ENCODE results near the gene ASB18. TPM values are rescaled to one million over a fixed set of nuclear protein-coding genes. Genes with fewer than 3 reads are reported as not detected.

The ASB18 gene
- total and polyA plus RNA-seq, 2 experiments from 2014 or later: not detected

DNA sequence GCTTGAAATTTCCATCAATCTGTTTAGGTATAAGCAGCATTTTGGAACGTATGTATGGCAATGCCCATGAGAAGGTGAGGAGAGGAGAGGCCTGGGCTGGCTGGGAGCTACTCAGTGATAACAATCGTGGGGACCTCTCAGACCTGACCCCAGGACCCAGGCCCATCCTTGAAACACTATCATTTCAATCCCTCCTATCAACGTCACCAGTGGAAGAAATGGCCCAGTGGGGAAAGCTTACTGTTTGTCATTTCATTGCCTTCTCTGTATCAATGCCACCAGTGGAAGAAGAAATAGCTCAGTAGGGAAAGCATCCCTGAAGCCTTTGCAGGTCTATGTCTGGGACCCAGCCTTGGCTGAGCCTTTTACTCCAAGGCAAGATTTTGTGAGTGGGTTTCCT is 44.8 kb downstream of the ASB18 start:
- WGBS, 2 experiments (ENCODE audit: low coverage in 1 of 2, low lambda C conversion rate in 2 of 2, missing lambda C conversion rate in 2 of 2): 47 to 50% methylated on average over 3 of the region's 3 CpGs
- DNase-seq: no peak
- in situ Hi-C loops (cut with MboI): no loop called here
- Histone ChIP-seq H4K20me1 (ENCODE audit: insufficient read depth) (no peaks in the 10 kb centered on the region), H3K27ac (no peak overlapping the region), H3K4me2 (ENCODE audit: unreplicated experiment) (no peak overlapping the region), H3K36me3 (ENCODE audit: low read depth) (no peaks in the 10 kb centered on the region), H3K9me2 (ENCODE audit: insufficient read depth) (no peaks in the 10 kb centered on the region), H3K4me1 (ENCODE audit: insufficient read depth) (no peaks in the 10 kb centered on the region), H3K79me2 (ENCODE audit: insufficient read depth) (no peaks in the 10 kb centered on the region), H3K4me3 (no peak overlapping the region), H3F3A (ENCODE audit: insufficient read depth) (no peaks in the 10 kb centered on the region), H3K9me3 (ENCODE audit: low read depth) (no peaks in the 10 kb centered on the region), H3K27me3 (replicated peaks; ENCODE audit: insufficient read depth) (peaks cover 11% of the 10 kb centered on the region), H3K9ac (no peak overlapping the region), H2AFZ (no peak overlapping the region)
- TF ChIP-seq EZH2phosphoT487 (IDR thresholded peaks at IDR 0.05; ENCODE audit: insufficient read depth, low read depth): no peak
- no peak for TF ChIP-seq EZH2 (IDR thresholded peaks at IDR 0.05; ENCODE audit: insufficient read depth, poor library complexity, severe bottlenecking)

DNA sequence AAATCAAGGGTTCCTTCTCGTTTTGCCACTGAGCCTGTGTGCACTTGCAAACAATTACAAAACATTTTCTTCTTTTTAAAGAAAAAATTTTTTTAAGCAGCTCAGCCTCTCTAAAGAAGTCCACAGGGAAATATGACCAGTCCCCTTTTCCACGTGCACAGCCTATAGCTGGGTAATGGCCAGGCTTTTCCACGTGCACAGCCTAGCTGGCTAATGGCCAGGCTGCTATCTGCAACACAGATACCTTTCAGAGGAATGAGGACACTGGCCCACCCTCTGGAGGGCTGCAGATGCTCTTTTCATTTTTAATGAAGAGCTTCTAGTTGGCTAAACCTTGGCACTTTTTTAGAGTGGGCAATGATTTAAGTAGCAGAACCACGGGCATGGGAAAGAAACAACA is 46.3 kb downstream of the ASB18 start:
- no peaks in the 10 kb centered on the region for H3K9me2 ChIP-seq (ENCODE audit: insufficient read depth)
- no peaks in the 10 kb centered on the region for H3K4me1 ChIP-seq (ENCODE audit: insufficient read depth)
- DNase-seq: no peak
- H3K27ac ChIP-seq: no peak overlapping the region
- H3K4me3 ChIP-seq: no peak overlapping the region
- H2AFZ ChIP-seq: no peak overlapping the region
- H3K27me3 ChIP-seq (replicated peaks; ENCODE audit: insufficient read depth): peaks cover 11% of the 10 kb centered on the region
- no peaks in the 10 kb centered on the region for H3K36me3 ChIP-seq (ENCODE audit: low read depth)
- in situ Hi-C loops (cut with MboI): no loop called here
- H3F3A ChIP-seq (ENCODE audit: insufficient read depth): no peaks in the 10 kb centered on the region
- H3K9ac ChIP-seq: no peak overlapping the region
- WGBS, 2 experiments (ENCODE audit: low coverage in 1 of 2, low lambda C conversion rate in 2 of 2, missing lambda C conversion rate in 2 of 2): 11 to 14% methylated on average over 4 of the region's 4 CpGs
- no peaks in the 10 kb centered on the region for H3K9me3 ChIP-seq (ENCODE audit: low read depth)
- no peak overlapping the region for H3K4me2 ChIP-seq (ENCODE audit: unreplicated experiment)
- H3K79me2 ChIP-seq (ENCODE audit: insufficient read depth): no peaks in the 10 kb centered on the region
- H4K20me1 ChIP-seq (ENCODE audit: insufficient read depth): no peaks in the 10 kb centered on the region
- no peak for TF ChIP-seq EZH2 (IDR thresholded peaks at IDR 0.05; ENCODE audit: insufficient read depth, poor library complexity, severe bottlenecking)
- no peak for TF ChIP-seq EZH2phosphoT487 (IDR thresholded peaks at IDR 0.05; ENCODE audit: insufficient read depth, low read depth)

DNA sequence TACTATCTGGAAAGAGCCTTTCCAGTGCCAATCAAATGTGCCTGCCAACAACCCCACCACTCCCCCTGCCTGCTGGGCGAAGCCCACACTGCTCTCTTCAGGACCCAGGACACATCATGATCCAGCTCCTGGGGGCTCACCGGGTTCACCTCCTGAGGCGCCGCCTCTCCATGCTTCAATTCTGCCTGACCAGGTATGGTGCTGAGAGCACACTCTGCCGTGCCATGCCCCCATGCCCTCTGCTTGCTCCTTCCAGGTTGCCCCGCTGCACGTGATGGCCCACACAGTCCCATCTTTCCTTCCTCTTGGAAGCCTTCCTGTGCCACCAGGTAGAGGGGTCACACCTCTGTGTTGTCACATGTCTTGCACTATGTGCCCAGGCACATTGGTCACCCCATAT is 47.5 kb downstream of the ASB18 start:
- Histone ChIP-seq H3K9me3 (ENCODE audit: low read depth) (no peaks in the 10 kb centered on the region), H3K4me3 (no peak overlapping the region), H2AFZ (no peak overlapping the region), H3K36me3 (ENCODE audit: low read depth) (no peaks in the 10 kb centered on the region), H3K9ac (no peak overlapping the region), H3K4me2 (ENCODE audit: unreplicated experiment) (no peak overlapping the region), H4K20me1 (ENCODE audit: insufficient read depth) (no peaks in the 10 kb centered on the region), H3K27me3 (replicated peaks; ENCODE audit: insufficient read depth) (peaks cover 17% of the 10 kb centered on the region), H3K79me2 (ENCODE audit: insufficient read depth) (no peaks in the 10 kb centered on the region), H3K27ac (no peak overlapping the region), H3K9me2 (ENCODE audit: insufficient read depth) (no peaks in the 10 kb centered on the region), H3K4me1 (ENCODE audit: insufficient read depth) (no peaks in the 10 kb centered on the region), H3F3A (ENCODE audit: insufficient read depth) (no peaks in the 10 kb centered on the region)
- WGBS, 2 experiments (ENCODE audit: low coverage in 1 of 2, low lambda C conversion rate in 2 of 2, missing lambda C conversion rate in 2 of 2): 62 to 80% methylated on average over 6 to 7 of the region's 7 CpGs
- in situ Hi-C loops (cut with MboI): no loop called here
- TF ChIP-seq EZH2phosphoT487 (IDR thresholded peaks at IDR 0.05; ENCODE audit: insufficient read depth, low read depth) (no peak), EZH2 (IDR thresholded peaks at IDR 0.05; ENCODE audit: insufficient read depth, poor library complexity, severe bottlenecking) (no peak)
- no peak for DNase-seq

- H2AFZ ChIP-seq: no peak overlapping the region
- no peaks in the 10 kb centered on the region for H3K9me3 ChIP-seq (ENCODE audit: low read depth)
- DNase-seq: no peak
- WGBS, 2 experiments (ENCODE audit: low coverage in 1 of 2, low lambda C conversion rate in 2 of 2, missing lambda C conversion rate in 2 of 2): 67 to 70% methylated on average over 12 of the region's 12 CpGs
- H4K20me1 ChIP-seq (ENCODE audit: insufficient read depth): no peaks in the 10 kb centered on the region
- H3K79me2 ChIP-seq (ENCODE audit: insufficient read depth): no peaks in the 10 kb centered on the region
- H3K9ac ChIP-seq: no peak overlapping the region
- no peaks in the 10 kb centered on the region for H3K4me1 ChIP-seq (ENCODE audit: insufficient read depth)
- no peak overlapping the region for H3K4me2 ChIP-seq (ENCODE audit: unreplicated experiment)
- H3K27ac ChIP-seq: no peak overlapping the region
- TF ChIP-seq EZH2phosphoT487 (IDR thresholded peaks at IDR 0.05; ENCODE audit: insufficient read depth, low read depth) (no peak), EZH2 (IDR thresholded peaks at IDR 0.05; ENCODE audit: insufficient read depth, poor library complexity, severe bottlenecking) (no peak)
- H3K36me3 ChIP-seq (ENCODE audit: low read depth): no peaks in the 10 kb centered on the region
- in situ Hi-C loops (cut with MboI): no loop called here
- H3K27me3 ChIP-seq (replicated peaks; ENCODE audit: insufficient read depth): peaks cover 17% of the 10 kb centered on the region; the same call in 1 of the 2 replicates
- H3F3A ChIP-seq (ENCODE audit: insufficient read depth): no peaks in the 10 kb centered on the region
- H3K9me2 ChIP-seq (ENCODE audit: insufficient read depth): no peaks in the 10 kb centered on the region
- H3K4me3 ChIP-seq: no peak overlapping the region
Measured at GRCh38 chr2:236215761-236216333, 48.4 kb downstream of the ASB18 start.

DNA sequence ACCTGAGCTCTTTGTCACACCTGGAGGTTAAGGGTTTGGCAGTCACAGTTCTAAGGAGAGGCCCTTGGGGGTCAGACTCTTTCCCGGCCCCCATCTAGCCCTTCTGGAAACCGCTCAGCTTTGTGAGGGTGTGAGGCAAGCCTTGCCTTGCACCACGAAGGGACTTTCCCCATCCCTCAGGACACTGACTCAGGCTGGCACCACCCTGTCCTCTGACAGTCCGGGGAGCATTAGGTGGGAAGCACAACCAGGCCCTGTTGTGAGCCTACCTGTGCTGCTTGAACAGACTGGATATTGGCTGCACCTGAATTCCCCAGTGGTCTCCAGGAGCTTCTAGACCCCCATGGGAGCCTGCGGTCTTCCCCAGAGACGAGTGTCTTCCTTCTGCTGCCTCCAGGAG is 49.0 kb downstream of the ASB18 start:
- Histone ChIP-seq H2AFZ (no peak overlapping the region), H3K27me3 (replicated peaks; ENCODE audit: insufficient read depth) (peaks cover 17% of the 10 kb centered on the region; the same call in 1 of the 2 replicates)
- WGBS, 2 experiments (ENCODE audit: low coverage in 1 of 2, low lambda C conversion rate in 2 of 2, missing lambda C conversion rate in 2 of 2): 60 to 68% methylated on average over 6 of the region's 6 CpGs

More for the DNA sequence above, 49.0 kb downstream of the ASB18 start:
- in situ Hi-C loops (cut with MboI): no loop called here
- Histone ChIP-seq H3K4me3 (no peak overlapping the region), H3K9me2 (ENCODE audit: insufficient read depth) (no peaks in the 10 kb centered on the region), H3K4me1 (ENCODE audit: insufficient read depth) (no peaks in the 10 kb centered on the region), H3K27ac (no peak overlapping the region), H3K9me3 (ENCODE audit: low read depth) (no peaks in the 10 kb centered on the region), H4K20me1 (ENCODE audit: insufficient read depth) (no peaks in the 10 kb centered on the region), H3F3A (ENCODE audit: insufficient read depth) (no peaks in the 10 kb centered on the region), H3K36me3 (ENCODE audit: low read depth) (no peaks in the 10 kb centered on the region), H3K79me2 (ENCODE audit: insufficient read depth) (no peaks in the 10 kb centered on the region), H3K9ac (no peak overlapping the region), H3K4me2 (ENCODE audit: unreplicated experiment) (no peak overlapping the region)
- TF ChIP-seq EZH2phosphoT487 (IDR thresholded peaks at IDR 0.05; ENCODE audit: insufficient read depth, low read depth): no peak
- no peak for DNase-seq

All from GM23248 (cell line).